ENCODE data around the gene PLG. TPM values are rescaled to one million over a fixed set of nuclear protein-coding genes. Genes with fewer than 3 reads are reported as not detected.

PLG gene
- total and polyA plus RNA-seq, 2 of the 4 experiments (the other 2 are of a cell fraction): not detected

- Histone ChIP-seq H3K4me1 (ENCODE audit: control insufficient read depth, insufficient read depth, low read length) (no peaks in the 10 kb centered on the region), H2AK9ac (replicated peaks; ENCODE audit: low read depth, low read length, poor library complexity) (no peak overlapping the region), H3K36me3 (ENCODE audit: control insufficient read depth, insufficient read depth, low read length) (no peaks in the 10 kb centered on the region), H3K9me3 (ENCODE audit: control insufficient read depth, insufficient read depth, low read length) (peaks cover 28% of the 10 kb centered on the region), H3K79me1 (ENCODE audit: low read depth in 1 of 2, low read length in 2 of 2) (no peaks in the 10 kb centered on the region), H3K27ac (ENCODE audit: insufficient read depth, low read length) (no peak overlapping the region), H3K9ac (ENCODE audit: low read depth, low read length) (no peak overlapping the region), H3K18ac (ENCODE audit: low read depth, low read length) (no peak overlapping the region), H2BK15ac (ENCODE audit: low read depth, low read length) (no peak overlapping the region), H2AFZ (replicated peaks; ENCODE audit: low read length, poor library complexity) (no peak overlapping the region), H3K23ac (ENCODE audit: low read depth, low read length) (no peak overlapping the region), H3K9me1 (ENCODE audit: insufficient read depth, low read length) (no peaks in the 10 kb centered on the region), H3K4ac (ENCODE audit: low read depth, low read length) (no peak overlapping the region), H3K27me3 (ENCODE audit: control insufficient read depth, insufficient read depth, low read length) (no peaks in the 10 kb centered on the region), H2BK5ac (ENCODE audit: low read depth, low read length, poor library complexity, severe bottlenecking) (no peak overlapping the region), H3K56ac (ENCODE audit: extremely low read depth, insufficient read depth, low read length) (no peak overlapping the region), H3K4me2 (ENCODE audit: low read depth, low read length) (no peak overlapping the region), H2BK20ac (ENCODE audit: low read depth, low read length) (no peak overlapping the region), H4K20me1 (ENCODE audit: insufficient read depth, low read length) (no peaks in the 10 kb centered on the region), H2AK5ac (ENCODE audit: low read depth, low read length) (no peak overlapping the region), H2BK120ac (ENCODE audit: low read depth, low read length) (no peak overlapping the region), H4K91ac (ENCODE audit: insufficient read depth, low read depth, low read length) (no peak overlapping the region), H4K8ac (ENCODE audit: low read depth in 2 of 2, low read length in 2 of 2) (no peak overlapping the region), H4K5ac (ENCODE audit: low read depth, low read length) (no peak overlapping the region), H3K4me3 (ENCODE audit: insufficient read depth, low read depth, low read length) (no peak overlapping the region), H3K14ac (replicated peaks; ENCODE audit: low read depth, low read length) (no peak overlapping the region)
- ChIA-PET POLR2A (ENCODE audit: unreplicated experiment) (no interaction called here), CTCF (no interaction called here)
- no peak for ATAC-seq (ENCODE audit: low read depth)
- intact Hi-C loops (cut with micrococcal nuclease) (no loop called here), in situ Hi-C loops (cut with MboI; ENCODE audit: low sequenced_read_pairs) (no loop called here), dilution Hi-C loops (cut with HindIII; ENCODE audit: low sequenced_read_pairs, unreplicated experiment) (no loop called here)
- WGBS, 2 experiments (ENCODE audit: extremely low coverage in 2 of 2, insufficient read length in 1 of 2): no CpG with 5 or more reads among the region's 5 CpGs
- TF ChIP-seq RFX5 (IDR thresholded peaks at IDR 0.05; ENCODE audit: low read depth, low read length) (no peak), CHD1 (IDR thresholded peaks at IDR 0.05; ENCODE audit: low read depth, low read length) (no peak), MXI1 (IDR thresholded peaks at IDR 0.05; ENCODE audit: borderline replicate concordance, low read depth, low read length) (no peak), MAFK (IDR thresholded peaks at IDR 0.05; ENCODE audit: low read depth, low read length) (no peak), SMC3 (IDR thresholded peaks at IDR 0.05; ENCODE audit: low read depth, low read length) (no peak), POLR2A (IDR thresholded peaks at IDR 0.05; ENCODE audit: low read depth, low read length) (no peak), RAD21 (IDR thresholded peaks at IDR 0.05; ENCODE audit: low read length) (no peak), RCOR1 (IDR thresholded peaks at IDR 0.05; ENCODE audit: insufficient replicate concordance, low read length) (no peak), MAZ (IDR thresholded peaks at IDR 0.05; ENCODE audit: borderline replicate concordance, low read depth, low read length) (no peak), NFE2L2 (IDR thresholded peaks at IDR 0.05; ENCODE audit: low read depth, low read length) (no peak), CEBPB (IDR thresholded peaks at IDR 0.05; ENCODE audit: low read depth, low read length) (no peak), BHLHE40 (IDR thresholded peaks at IDR 0.05; ENCODE audit: low read depth, low read length) (no peak)
- TF ChIP-seq, protein P1, sequence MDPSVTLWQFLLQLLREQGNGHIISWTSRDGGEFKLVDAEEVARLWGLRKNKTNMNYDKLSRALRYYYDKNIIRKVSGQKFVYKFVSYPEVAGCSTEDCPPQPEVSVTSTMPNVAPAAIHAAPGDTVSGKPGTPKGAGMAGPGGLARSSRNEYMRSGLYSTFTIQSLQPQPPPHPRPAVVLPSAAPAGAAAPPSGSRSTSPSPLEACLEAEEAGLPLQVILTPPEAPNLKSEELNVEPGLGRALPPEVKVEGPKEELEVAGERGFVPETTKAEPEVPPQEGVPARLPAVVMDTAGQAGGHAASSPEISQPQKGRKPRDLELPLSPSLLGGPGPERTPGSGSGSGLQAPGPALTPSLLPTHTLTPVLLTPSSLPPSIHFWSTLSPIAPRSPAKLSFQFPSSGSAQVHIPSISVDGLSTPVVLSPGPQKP (IDR thresholded peaks at IDR 0.05; ENCODE audit: borderline replicate concordance, low read depth, low read length): no peak
- TF ChIP-seq, protein P2, sequence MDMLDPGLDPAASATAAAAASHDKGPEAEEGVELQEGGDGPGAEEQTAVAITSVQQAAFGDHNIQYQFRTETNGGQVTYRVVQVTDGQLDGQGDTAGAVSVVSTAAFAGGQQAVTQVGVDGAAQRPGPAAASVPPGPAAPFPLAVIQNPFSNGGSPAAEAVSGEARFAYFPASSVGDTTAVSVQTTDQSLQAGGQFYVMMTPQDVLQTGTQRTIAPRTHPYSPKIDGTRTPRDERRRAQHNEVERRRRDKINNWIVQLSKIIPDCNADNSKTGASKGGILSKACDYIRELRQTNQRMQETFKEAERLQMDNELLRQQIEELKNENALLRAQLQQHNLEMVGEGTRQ (IDR thresholded peaks at IDR 0.05; ENCODE audit: low read depth, low read length): no peak
- no TSS peak for BruUV-seq (replicated peaks)
- DNase-seq: no peak
Measured at GRCh38 chr6:160691617-160692016, 10.4 kb upstream of the PLG start.

Data from IMR-90 (cell line).